HL-60/S4 (cell line): ENCODE results near the gene EPX.

Source experiments
- in situ Hi-C: fragments of 300-500 bp; cut with MboI; formaldehyde crosslinking; loops from 2 replicates; pipeline ENCODE4 v1.14.3; 2022; ENCODE audit warnings: low sequenced_read_pairs

EPX gene

GRCh38 chr17:58219789-58220183 is 27.3 kb downstream of the EPX start:
- in situ Hi-C loops: no loop called here

- in situ Hi-C loops: no loop called here
Observed at GRCh38 chr17:58224315-58224714, 31.8 kb downstream of the EPX start.

GRCh38 chr17:58227733-58228132 is 35.2 kb downstream of the EPX start:
- in situ Hi-C loops: no loop called here

GRCh38 chr17:58228679-58229078 is 36.2 kb downstream of the EPX start:
- in situ Hi-C loops: no loop called here

- in situ Hi-C loops: no loop called here
Observed at GRCh38 chr17:58229384-58229783, 36.9 kb downstream of the EPX start.

GRCh38 chr17:58229881-58230280 is 37.4 kb downstream of the EPX start:
- in situ Hi-C loops: no loop called here

GRCh38 chr17:58231641-58232040 is 39.1 kb downstream of the EPX start:
- in situ Hi-C loops: no loop called here

- in situ Hi-C loops: no loop called here
Observed at GRCh38 chr17:58232707-58233156, 40.2 kb downstream of the EPX start.

GRCh38 chr17:58233543-58233942 is 41.0 kb downstream of the EPX start:
- in situ Hi-C loops: no loop called here

GRCh38 chr17:58234512-58234911 is 42.0 kb downstream of the EPX start:
- in situ Hi-C loops: no loop called here

- in situ Hi-C loops: no loop called here
Observed at GRCh38 chr17:58235821-58236220, 43.3 kb downstream of the EPX start.

GRCh38 chr17:58236394-58236793 is 43.9 kb downstream of the EPX start:
- in situ Hi-C loops: no loop called here

- in situ Hi-C loops: no loop called here
Observed at GRCh38 chr17:58238147-58238634, 45.7 kb downstream of the EPX start, which contains the start of gene LPO. Gene LPO, plus strand, starts transcription at chr17:58238584. Its CDS starts 4,396 bp downstream, at chr17:58242980.

- in situ Hi-C loops: no loop called here
Observed at GRCh38 chr17:58239987-58240386, 47.5 kb downstream of the EPX start.

GRCh38 chr17:58242171-58242784 is 49.8 kb downstream of the EPX start:
- in situ Hi-C loops: no loop called here

- in situ Hi-C loops: no loop called here
Observed at GRCh38 chr17:58244963-58245362, 52.4 kb downstream of the EPX start.

- in situ Hi-C loops: no loop called here
Observed at GRCh38 chr17:58245428-58246103, 53.0 kb downstream of the EPX start.

GRCh38 chr17:58246104-58246740 is 53.7 kb downstream of the EPX start:
- in situ Hi-C loops: no loop called here

- in situ Hi-C loops: no loop called here
Observed at GRCh38 chr17:58246781-58247180, 54.3 kb downstream of the EPX start.

- in situ Hi-C loops: no loop called here
Observed at GRCh38 chr17:58247511-58248363, 55.2 kb downstream of the EPX start.

GRCh38 chr17:58248955-58249269 is 56.4 kb downstream of the EPX start:
- in situ Hi-C loops: no loop called here
